IMR-90 (cell line): ENCODE measurements around the gene EXD1. TPM values are rescaled to one million over a fixed set of nuclear protein-coding genes. Genes with fewer than 3 reads are reported as not detected.

Experiments
- ATAC-seq: fragments of 200-7000 bp; cut with Tn5 transposase; 2 replicates; pipeline ENCODE4 v1.9.1; 2020; ENCODE audit warnings: low read depth, mild to moderate bottlenecking, moderate library complexity
- BruUV-seq: library from RNA; stranded (reverse); fragments of 400-500 nt; replicated peaks from 2 replicates; lab custom pipeline; 2021; lab: Mats Ljungman, UMichigan
- CTCF ChIA-PET: fragments of 300-600 bp; formaldehyde crosslinking; extraction: SDS; loops from one replicate; lab custom pipeline; 2021; ENCODE audit warnings: antibody characterized with exemption; lab: Yijun Ruan, JAX
- POLR2A ChIA-PET: fragments of 300-600 bp; sonication (Branson Sonifier 250); formaldehyde crosslinking; loops from one replicate; lab custom pipeline; 2022; ENCODE audit warnings: antibody characterized with exemption; ENCODE audit not compliant: unreplicated experiment; lab: Charles Lee
- DNase-seq: peaks from one replicate; pipeline ENCODE4 v3.0.0; 2013
- H2AFZ ChIP-seq: replicated peaks from 2 replicates; pipeline ENCODE3; 2013; ENCODE audit warnings: low read length, mild to moderate bottlenecking; ENCODE audit not compliant: poor library complexity
- H2AK5ac ChIP-seq: 2 replicates; pipeline ENCODE4 v1.6.1; 2013; ENCODE audit warnings: low read depth, low read length, inconsistent platforms
- H2AK9ac ChIP-seq: replicated peaks from 2 replicates; pipeline ENCODE3; 2013; ENCODE audit warnings: mild to moderate bottlenecking, low read depth, low read length, moderate library complexity; ENCODE audit not compliant: poor library complexity
- H2BK120ac ChIP-seq: 2 replicates; pipeline ENCODE4 v1.6.1; 2013; ENCODE audit warnings: low read depth, low read length, inconsistent platforms
- H2BK15ac ChIP-seq: 3 replicates; pipeline ENCODE4 v1.6.1; 2013; ENCODE audit warnings: low read depth, low read length, inconsistent platforms
- H2BK20ac ChIP-seq: 2 replicates; pipeline ENCODE4 v1.6.1; 2013; ENCODE audit warnings: low read depth, mild to moderate bottlenecking, inconsistent platforms, low read length, moderate library complexity
- H2BK5ac ChIP-seq: 2 replicates; pipeline ENCODE4 v1.6.1; 2013; ENCODE audit warnings: mild to moderate bottlenecking, low read depth, low read length, inconsistent platforms; ENCODE audit not compliant: poor library complexity, severe bottlenecking
- H3K14ac ChIP-seq: replicated peaks from 2 replicates; pipeline ENCODE4 v1.6.1; 2013; ENCODE audit warnings: low read depth, low read length, inconsistent platforms
- H3K18ac ChIP-seq: 2 replicates; pipeline ENCODE4 v1.6.1; 2013; ENCODE audit warnings: low read depth, low read length, control low read depth
- H3K23ac ChIP-seq: 2 replicates; pipeline ENCODE4 v1.6.1; 2013; ENCODE audit warnings: low read depth, low read length, inconsistent platforms
- H3K27ac ChIP-seq: 2 replicates; pipeline ENCODE4 v1.5.1; 2013; ENCODE audit warnings: mild to moderate bottlenecking, control low read depth, low read length; ENCODE audit not compliant: insufficient read depth
- H3K27me3 ChIP-seq: 2 replicates; pipeline ENCODE4 v1.6.1; 2013; ENCODE audit warnings: low read length; ENCODE audit not compliant: control insufficient read depth, insufficient read depth
- H3K36me3 ChIP-seq: 2 replicates; pipeline ENCODE4 v1.6.1; 2013; ENCODE audit warnings: low read length, mixed read lengths; ENCODE audit not compliant: control insufficient read depth, insufficient read depth
- H3K4ac ChIP-seq: 2 replicates; pipeline ENCODE4 v1.6.1; 2013; ENCODE audit warnings: low read depth, low read length, inconsistent platforms
- H3K4me1 ChIP-seq: 2 replicates; pipeline ENCODE4 v1.6.1; 2013; ENCODE audit warnings: low read length, mixed read lengths; ENCODE audit not compliant: control insufficient read depth, insufficient read depth
- H3K4me2 ChIP-seq: 2 replicates; pipeline ENCODE4 v1.6.1; 2013; ENCODE audit warnings: low read depth, mild to moderate bottlenecking, control low read depth, low read length, moderate library complexity
- H3K4me3 ChIP-seq: 2 replicates; pipeline ENCODE4 v1.5.1; 2013; ENCODE audit warnings: low read depth, mild to moderate bottlenecking, control low read depth, low read length, moderate library complexity; ENCODE audit not compliant: insufficient read depth
- H3K56ac ChIP-seq: 2 replicates; pipeline ENCODE4 v1.6.1; 2013; ENCODE audit warnings: low read length, inconsistent platforms; ENCODE audit not compliant: insufficient read depth; ENCODE audit errors: extremely low read depth
- H3K79me1 ChIP-seq, 2 experiments: 2 replicates each; pipeline ENCODE4 v1.6.1; 2013; ENCODE audit warnings: low read length in 2 of 2, inconsistent platforms in 1 of 2, low read depth in 1 of 2
- H3K9ac ChIP-seq: 2 replicates; pipeline ENCODE4 v1.6.1; 2013; ENCODE audit warnings: low read depth, low read length, control low read depth
- H3K9me1 ChIP-seq: 2 replicates; pipeline ENCODE4 v1.6.1; 2013; ENCODE audit warnings: low read length, inconsistent platforms; ENCODE audit not compliant: insufficient read depth
- H3K9me3 ChIP-seq: 2 replicates; pipeline ENCODE4 v1.6.1; 2013; ENCODE audit warnings: low read length; ENCODE audit not compliant: control insufficient read depth, insufficient read depth
- H4K20me1 ChIP-seq: 2 replicates; pipeline ENCODE4 v1.6.1; 2013; ENCODE audit warnings: low read length, inconsistent platforms; ENCODE audit not compliant: insufficient read depth
- H4K5ac ChIP-seq: 2 replicates; pipeline ENCODE4 v1.6.1; 2013; ENCODE audit warnings: mild to moderate bottlenecking, low read depth, low read length, control low read depth
- H4K8ac ChIP-seq, 2 experiments: 2 replicates each; pipeline ENCODE4 v1.6.1; 2013; ENCODE audit warnings: low read depth in 2 of 2, low read length in 2 of 2, control low read depth in 1 of 2, inconsistent platforms in 1 of 2
- H4K91ac ChIP-seq: 2 replicates; pipeline ENCODE4 v1.6.1; 2013; ENCODE audit warnings: low read depth, low read length, inconsistent platforms; ENCODE audit not compliant: insufficient read depth
- BHLHE40 ChIP-seq: fragments of 150-350 bp; IDR thresholded peaks from 2 replicates; pipeline ENCODE4 v1.6.1; 2016; ENCODE audit warnings: mild to moderate bottlenecking, low read depth, low read length
- CEBPB ChIP-seq: IDR thresholded peaks from 2 replicates; pipeline ENCODE4 v1.6.1; 2012; ENCODE audit warnings: low read depth, low read length, improper control_type of control experiment
- CHD1 ChIP-seq: IDR thresholded peaks from 2 replicates; pipeline ENCODE4 v1.6.1; 2012; ENCODE audit warnings: low read depth, low read length, improper control_type of control experiment
- NFE2L2 ChIP-seq: fragments of 150-350 bp; IDR thresholded peaks from 2 replicates; pipeline ENCODE4 v1.6.1; 2016; ENCODE audit warnings: low read depth, mild to moderate bottlenecking, low read length
- RAD21 ChIP-seq: IDR thresholded peaks from 2 replicates; pipeline ENCODE4 v1.6.1; 2012; ENCODE audit warnings: low read length, improper control_type of control experiment
- SMC3 ChIP-seq: fragments of 150-350 bp; IDR thresholded peaks from 2 replicates; pipeline ENCODE4 v1.6.1; 2016; ENCODE audit warnings: low read depth, mild to moderate bottlenecking, antibody characterized with exemption, low read length, moderate library complexity
- WGBS, 2 experiments: methylation state at CpG; one replicate each; pipeline versions ENCODE4 v1.1.5 to v1.1.7; 2013; ENCODE audit warnings: missing lambda C conversion rate in 2 of 2; ENCODE audit not compliant: insufficient read length in 1 of 2; ENCODE audit errors: extremely low coverage in 2 of 2; 5-methylcytosine and 5-hydroxymethylcytosine counted together
- dilution Hi-C: fragments of 300-500 bp; cut with HindIII; formaldehyde crosslinking; loops from one replicate; pipeline ENCODE4 v1.14.3; 2018; ENCODE audit warnings: low sequenced_read_pairs; ENCODE audit not compliant: unreplicated experiment
- in situ Hi-C: fragments of 300-500 bp; cut with MboI; formaldehyde crosslinking; loops from 3 replicates; pipeline ENCODE4 v1.14.3; 2019; ENCODE audit warnings: low sequenced_read_pairs, inconsistent platforms, mixed read lengths
- intact Hi-C: fragments of 100-400 bp; cut with micrococcal nuclease; formaldehyde crosslinking; loops from 2 replicates; pipeline ENCODE4 v1.10.0; 2022
- polyA plus RNA-seq, 3 experiments: library from polyadenylated mRNA; depleted of rRNA; stranded (reverse); fragments of >200 nt; gene quantifications; 2 replicates each; pipeline ENCODE4 v1.2.3, GENCODE V29; 2012; ENCODE audit warnings: low replicate concordance in 1 of 3
- total RNA-seq: library from RNA; depleted of rRNA; stranded (reverse); fragments of >200 nt; gene quantifications from 2 replicates; pipeline ENCODE4 v1.2.3, GENCODE V29; 2012
- TF ChIP-seq, protein P1 (sequence below): fragments of 150-350 bp; IDR thresholded peaks from 2 replicates; pipeline ENCODE4 v1.6.1; 2016; ENCODE audit warnings: low read depth, mild to moderate bottlenecking, low read length, moderate library complexity, borderline replicate concordance

The EXD1 gene
- total and polyA plus RNA-seq, 2 of the 4 experiments (the other 2 are of a cell fraction) = not detected

DNA sequence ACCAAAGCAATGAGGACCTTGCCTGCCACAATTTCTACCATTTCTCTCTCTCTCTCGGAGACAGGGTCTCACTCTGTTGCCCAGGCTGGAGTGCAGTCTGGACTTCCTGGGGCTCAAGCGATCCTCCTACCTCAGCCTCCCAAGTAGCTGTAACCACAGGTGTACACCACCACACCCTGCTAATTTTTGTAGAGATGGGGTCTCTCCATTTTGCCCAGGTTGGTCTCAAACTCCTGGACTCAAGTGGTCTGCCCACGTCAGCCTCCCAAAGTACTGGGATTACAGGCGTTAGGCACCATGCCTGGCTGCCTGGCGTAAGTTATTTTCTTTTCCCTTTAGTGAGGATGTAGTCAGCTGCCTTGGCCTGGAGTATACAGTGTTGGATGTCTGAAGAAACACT lies 76.8 kb downstream of the EXD1 start:
- Histone ChIP-seq H3K9me1 (no peaks in the 10 kb centered on the region; the same call in 1 of the 2 replicates), H4K91ac (no peak overlapping the region), H3K4ac (no peak overlapping the region), H3K4me2 (no peak overlapping the region), H3K9me3 (no peaks in the 10 kb centered on the region), H4K5ac (no peak overlapping the region), H2AK9ac (no peak overlapping the region), H2AFZ (no peak overlapping the region), H3K4me1 (no peaks in the 10 kb centered on the region), H3K36me3 (no peaks in the 10 kb centered on the region), H4K20me1 (no peaks in the 10 kb centered on the region), H3K18ac (no peak overlapping the region), H3K14ac (no peak overlapping the region), H2BK5ac (no peak overlapping the region), H2BK15ac (no peak overlapping the region), H3K27ac (no peak overlapping the region), H2BK20ac (no peak overlapping the region), H3K9ac (no peak overlapping the region), H2BK120ac (no peak overlapping the region), H3K56ac (no peak overlapping the region), H4K8ac (no peak overlapping the region), H3K79me1 (no peaks in the 10 kb centered on the region), H3K23ac (no peak overlapping the region), H3K4me3 (no peak overlapping the region), H3K27me3 (no peaks in the 10 kb centered on the region), H2AK5ac (no peak overlapping the region)
- 80% methylated on average over 2 of the region's 5 CpGs; no CpG with 5 or more reads in 1 of the 2 experiments for WGBS, 2 experiments
- no peak for DNase-seq
- dilution Hi-C loops = no loop called here
- intact Hi-C loops = no loop called here
- no TSS peak for BruUV-seq
- in situ Hi-C loops = no loop called here
- TF ChIP-seq NFE2L2 (no peak), RAD21 (no peak), BHLHE40 (no peak), SMC3 (no peak), CHD1 (no peak), CEBPB (no peak)
- TF ChIP-seq, protein P1, sequence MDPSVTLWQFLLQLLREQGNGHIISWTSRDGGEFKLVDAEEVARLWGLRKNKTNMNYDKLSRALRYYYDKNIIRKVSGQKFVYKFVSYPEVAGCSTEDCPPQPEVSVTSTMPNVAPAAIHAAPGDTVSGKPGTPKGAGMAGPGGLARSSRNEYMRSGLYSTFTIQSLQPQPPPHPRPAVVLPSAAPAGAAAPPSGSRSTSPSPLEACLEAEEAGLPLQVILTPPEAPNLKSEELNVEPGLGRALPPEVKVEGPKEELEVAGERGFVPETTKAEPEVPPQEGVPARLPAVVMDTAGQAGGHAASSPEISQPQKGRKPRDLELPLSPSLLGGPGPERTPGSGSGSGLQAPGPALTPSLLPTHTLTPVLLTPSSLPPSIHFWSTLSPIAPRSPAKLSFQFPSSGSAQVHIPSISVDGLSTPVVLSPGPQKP = no peak
- ChIA-PET POLR2A (no interaction called here), CTCF (interaction anchor here (0.5 kb wide), 1 partner anchor 485 kb away, joined by 5 read pairs; no protein-coding TSS in a partner anchor)
- ATAC-seq = no peak
